GM13976 (cell line): ENCODE results near the gene PHYHIPL.

Experiments
- DNase-seq: peaks from one replicate; pipeline ENCODE4 v3.0.0; 2012; ENCODE audit warnings: low spot score
- in situ Hi-C: fragments of 300-500 bp; cut with MboI; formaldehyde crosslinking; loops from one replicate; pipeline ENCODE4 v1.12.0; 2022; ENCODE audit warnings: low sequenced_read_pairs, mixed read lengths, inconsistent platforms; ENCODE audit not compliant: unreplicated experiment
- TF ChIP-seq, protein P1 (sequence below): IDR thresholded peaks from 2 replicates; pipeline ENCODE4 v1.5.1; 2012; ENCODE audit warnings: borderline replicate concordance, mild to moderate bottlenecking; ENCODE audit not compliant: insufficient read depth; ENCODE audit errors: extremely low read depth, missing control alignments, control extremely low read depth

The PHYHIPL gene

DNA sequence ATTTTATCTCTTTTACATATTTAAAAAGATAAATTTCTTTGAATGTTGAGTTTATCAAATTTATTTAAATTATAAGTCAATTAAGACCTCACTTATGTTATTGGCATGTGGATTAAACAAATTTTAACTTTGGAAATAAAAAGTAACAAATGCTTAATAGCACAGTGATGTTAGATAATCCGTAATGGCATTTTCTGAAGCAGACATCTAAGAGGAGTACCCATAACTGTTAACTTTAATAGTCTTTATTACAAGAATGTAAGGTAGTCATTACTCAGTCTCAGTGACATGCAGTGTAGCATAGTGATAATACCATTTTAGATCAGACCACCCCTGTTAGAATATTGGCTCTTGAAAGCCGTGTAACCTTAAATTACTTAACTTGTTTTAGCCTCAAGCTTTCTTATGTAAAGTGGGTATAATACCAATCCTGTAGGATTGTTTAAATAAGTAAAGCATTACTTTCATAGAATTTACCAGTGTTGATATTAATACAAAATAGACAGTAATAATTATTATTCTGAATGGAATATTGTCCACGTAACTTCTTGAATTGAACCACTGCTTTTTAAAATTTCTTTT, 4.3 kb downstream of the PHYHIPL start:
- in situ Hi-C loops, result no loop called here
- DNase-seq, result no peak
- TF ChIP-seq, protein P1, sequence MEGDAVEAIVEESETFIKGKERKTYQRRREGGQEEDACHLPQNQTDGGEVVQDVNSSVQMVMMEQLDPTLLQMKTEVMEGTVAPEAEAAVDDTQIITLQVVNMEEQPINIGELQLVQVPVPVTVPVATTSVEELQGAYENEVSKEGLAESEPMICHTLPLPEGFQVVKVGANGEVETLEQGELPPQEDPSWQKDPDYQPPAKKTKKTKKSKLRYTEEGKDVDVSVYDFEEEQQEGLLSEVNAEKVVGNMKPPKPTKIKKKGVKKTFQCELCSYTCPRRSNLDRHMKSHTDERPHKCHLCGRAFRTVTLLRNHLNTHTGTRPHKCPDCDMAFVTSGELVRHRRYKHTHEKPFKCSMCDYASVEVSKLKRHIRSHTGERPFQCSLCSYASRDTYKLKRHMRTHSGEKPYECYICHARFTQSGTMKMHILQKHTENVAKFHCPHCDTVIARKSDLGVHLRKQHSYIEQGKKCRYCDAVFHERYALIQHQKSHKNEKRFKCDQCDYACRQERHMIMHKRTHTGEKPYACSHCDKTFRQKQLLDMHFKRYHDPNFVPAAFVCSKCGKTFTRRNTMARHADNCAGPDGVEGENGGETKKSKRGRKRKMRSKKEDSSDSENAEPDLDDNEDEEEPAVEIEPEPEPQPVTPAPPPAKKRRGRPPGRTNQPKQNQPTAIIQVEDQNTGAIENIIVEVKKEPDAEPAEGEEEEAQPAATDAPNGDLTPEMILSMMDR, result no peak

DNA sequence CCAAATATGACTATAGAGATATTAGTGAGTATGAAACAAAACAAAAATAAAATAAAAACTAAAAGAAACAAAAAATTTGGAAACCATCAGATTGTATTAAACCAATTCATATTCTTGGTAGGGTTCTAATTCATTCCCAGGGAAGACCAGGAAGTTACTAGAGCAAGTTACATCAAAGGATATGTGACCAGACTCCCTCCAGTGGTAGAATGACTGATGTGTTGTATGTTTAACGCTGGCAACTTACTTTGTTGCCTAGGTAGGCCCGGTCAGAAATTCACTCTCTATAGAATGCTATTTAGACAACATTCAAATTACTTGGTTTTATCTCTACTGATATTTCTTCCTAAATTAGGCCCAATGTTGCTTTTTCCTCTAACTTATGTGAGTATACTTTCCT, 5.2 kb downstream of the PHYHIPL start:
- peak; percentile 62 for DNase-seq
- TF ChIP-seq, protein P1, result no peak
- in situ Hi-C loops, result no loop called here

DNA sequence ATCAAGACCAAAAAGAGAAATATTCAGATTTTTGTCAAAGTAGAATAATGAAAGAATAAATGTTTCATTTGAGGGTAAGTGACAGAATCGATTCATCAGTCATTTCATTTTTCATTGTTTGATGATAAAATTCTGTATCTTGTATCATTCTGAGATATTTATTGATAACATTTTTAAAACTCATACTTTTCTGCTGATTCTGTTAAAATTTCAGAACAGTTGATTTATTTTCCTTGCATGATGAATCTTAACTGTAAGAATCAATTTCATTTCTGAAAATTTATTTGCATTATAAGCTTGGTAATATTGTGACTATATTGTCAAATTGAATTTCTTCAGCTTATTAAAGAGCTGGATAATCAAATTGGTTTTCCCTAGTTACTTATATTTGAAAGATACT, 13.9 kb downstream of the PHYHIPL start:
- in situ Hi-C loops, result no loop called here
- DNase-seq, result no peak
- TF ChIP-seq, protein P1, result no peak

DNA sequence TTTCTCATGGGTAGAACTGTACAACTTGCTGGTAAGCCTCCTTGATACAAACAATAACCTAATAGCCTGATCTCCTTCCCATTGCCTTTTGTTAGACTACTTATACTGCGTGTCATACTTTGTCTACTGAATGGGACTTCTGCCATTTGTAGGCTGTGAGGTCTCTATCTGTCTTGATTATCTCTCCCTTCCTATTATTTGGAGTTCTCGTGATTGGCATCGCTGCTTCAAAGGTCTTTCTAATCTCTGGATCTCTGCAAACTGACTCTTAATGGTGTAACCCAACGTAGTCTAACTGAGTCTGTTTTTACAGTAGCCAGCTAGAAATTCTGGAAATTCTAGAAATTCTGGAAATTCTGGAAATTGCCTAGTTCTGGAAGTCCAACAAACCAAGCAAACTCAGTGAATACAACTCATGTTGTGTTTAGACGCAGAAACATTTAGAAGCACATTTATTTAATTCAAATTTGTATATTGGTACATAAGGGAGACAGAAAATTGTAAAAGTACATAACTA, 29.8 kb downstream of the PHYHIPL start:
- TF ChIP-seq, protein P1, result no peak
- DNase-seq, result no peak

DNA sequence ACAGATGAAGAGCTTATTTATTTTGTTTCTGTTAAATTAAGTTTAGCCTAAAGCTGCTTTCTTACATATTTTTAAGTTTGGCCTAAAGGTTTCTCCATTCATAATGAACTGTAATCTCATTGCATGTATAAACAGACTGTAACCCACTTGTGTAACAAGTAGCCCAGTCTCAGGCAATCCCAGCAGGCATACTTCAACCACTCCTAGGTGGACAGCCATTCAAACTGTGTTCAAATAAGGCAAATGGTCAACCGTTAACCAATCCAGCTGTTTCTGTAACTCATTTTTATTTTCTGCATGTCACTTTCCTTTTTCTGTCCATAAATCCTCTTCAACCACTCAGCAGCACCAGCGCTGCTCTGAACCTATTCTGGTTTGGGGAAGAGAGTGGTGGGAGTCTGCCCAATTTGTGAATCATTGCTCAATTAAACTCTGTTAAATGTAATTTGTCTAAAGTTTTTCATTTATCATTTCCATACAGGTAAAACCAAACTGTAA, 35.9 kb downstream of the PHYHIPL start:
- in situ Hi-C loops, result no loop called here
- TF ChIP-seq, protein P1, result no peak
- no peak for DNase-seq

More for the DNA sequence above, 29.8 kb downstream of the PHYHIPL start:
- in situ Hi-C loops, result no loop called here

DNA sequence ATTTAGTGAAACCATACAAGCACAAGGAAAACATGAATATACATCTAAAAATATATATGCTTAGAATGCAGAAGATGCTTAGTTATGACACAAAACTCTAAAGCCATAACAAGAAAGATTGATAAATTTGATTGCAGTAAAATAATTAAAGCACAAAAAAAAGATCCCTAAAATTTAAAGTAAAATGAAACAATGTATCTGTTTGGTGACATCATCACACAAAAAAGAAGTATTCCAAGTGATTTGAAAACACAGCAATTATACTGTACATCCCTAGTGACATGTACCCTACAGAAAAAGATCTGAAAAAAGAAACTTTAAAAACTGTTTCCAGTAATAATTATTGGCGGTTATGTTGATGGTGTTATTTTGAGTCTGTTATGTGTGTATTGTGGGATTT, 37.7 kb downstream of the PHYHIPL start:
- TF ChIP-seq, protein P1, result no peak
- no peak for DNase-seq
- in situ Hi-C loops, result no loop called here
